Fibroblast of lung (primary cell): ENCODE results near the gene FGD2.

ENCODE experiments used
- EZH2 ChIP-seq: IDR thresholded peaks from 2 replicates; pipeline ENCODE4 v1.5.1; 2012; ENCODE audit warnings: low read length, control low read depth, mild to moderate bottlenecking; ENCODE audit errors: missing control alignments
- TF ChIP-seq, protein P1 (sequence below), 2 donors: IDR thresholded peaks in 1 of 2; conservative IDR thresholded peaks in 1 of 2; 1 replicate in 1 of 2; 2 replicates in 1 of 2; pipeline ENCODE4 v1.5.1; 2011 to 2012; ENCODE audit warnings: low read length in 2 of 2, control low read depth in 1 of 2, inconsistent platforms in 1 of 2, low read depth in 1 of 2, mild to moderate bottlenecking in 1 of 2

DNA sequence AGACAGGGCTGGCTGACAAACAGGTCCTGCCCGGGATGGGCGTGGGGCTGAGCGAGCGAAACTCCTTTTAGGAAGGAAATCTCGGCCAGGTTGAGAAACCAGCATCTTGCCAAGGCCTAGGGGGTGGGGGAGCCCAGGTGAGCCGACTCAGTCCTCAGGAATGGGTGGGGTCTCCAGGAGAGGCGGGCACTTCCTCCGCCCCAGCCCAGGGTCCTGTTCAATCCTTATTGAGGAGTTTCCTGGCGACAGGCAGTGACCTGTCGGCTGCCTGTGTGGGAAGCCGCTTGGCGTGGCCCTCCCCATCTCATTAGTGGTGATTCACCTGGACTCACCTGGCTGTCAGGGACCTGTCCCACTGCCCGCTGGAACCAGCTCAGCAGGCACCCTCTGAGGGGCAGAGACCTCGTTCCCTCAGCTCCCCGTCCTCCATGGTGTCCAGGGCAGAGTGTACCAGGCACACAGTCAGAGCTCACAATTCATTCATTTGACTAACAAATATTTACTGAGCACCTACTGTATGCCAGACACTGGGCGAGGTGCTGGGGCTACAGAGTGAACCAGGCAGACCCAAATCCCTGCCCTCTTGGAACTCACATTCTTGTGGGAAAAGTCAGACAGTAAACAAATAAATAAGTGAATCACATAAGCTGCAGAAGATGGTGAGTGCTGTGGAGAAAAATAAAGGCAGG, 51.1 kb downstream of the FGD2 start:
- TF ChIP-seq, protein P1, sequence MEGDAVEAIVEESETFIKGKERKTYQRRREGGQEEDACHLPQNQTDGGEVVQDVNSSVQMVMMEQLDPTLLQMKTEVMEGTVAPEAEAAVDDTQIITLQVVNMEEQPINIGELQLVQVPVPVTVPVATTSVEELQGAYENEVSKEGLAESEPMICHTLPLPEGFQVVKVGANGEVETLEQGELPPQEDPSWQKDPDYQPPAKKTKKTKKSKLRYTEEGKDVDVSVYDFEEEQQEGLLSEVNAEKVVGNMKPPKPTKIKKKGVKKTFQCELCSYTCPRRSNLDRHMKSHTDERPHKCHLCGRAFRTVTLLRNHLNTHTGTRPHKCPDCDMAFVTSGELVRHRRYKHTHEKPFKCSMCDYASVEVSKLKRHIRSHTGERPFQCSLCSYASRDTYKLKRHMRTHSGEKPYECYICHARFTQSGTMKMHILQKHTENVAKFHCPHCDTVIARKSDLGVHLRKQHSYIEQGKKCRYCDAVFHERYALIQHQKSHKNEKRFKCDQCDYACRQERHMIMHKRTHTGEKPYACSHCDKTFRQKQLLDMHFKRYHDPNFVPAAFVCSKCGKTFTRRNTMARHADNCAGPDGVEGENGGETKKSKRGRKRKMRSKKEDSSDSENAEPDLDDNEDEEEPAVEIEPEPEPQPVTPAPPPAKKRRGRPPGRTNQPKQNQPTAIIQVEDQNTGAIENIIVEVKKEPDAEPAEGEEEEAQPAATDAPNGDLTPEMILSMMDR (conservative IDR thresholded peaks at IDR 0.05 in 1 of 2, IDR thresholded peaks at IDR 0.05 in 1 of 2; ENCODE audit: low read depth in 1 of 2, low read length in 2 of 2) = no peak
- TF ChIP-seq EZH2 = no peak
